NK-92 (cell line): ENCODE measurements around the gene ITGB6.

Experiments
- DNase-seq: peaks from one replicate; lab custom pipeline; 2025; ENCODE audit not compliant: unreplicated experiment; lab: John Stamatoyannopoulos, UW

ITGB6 gene

DNA sequence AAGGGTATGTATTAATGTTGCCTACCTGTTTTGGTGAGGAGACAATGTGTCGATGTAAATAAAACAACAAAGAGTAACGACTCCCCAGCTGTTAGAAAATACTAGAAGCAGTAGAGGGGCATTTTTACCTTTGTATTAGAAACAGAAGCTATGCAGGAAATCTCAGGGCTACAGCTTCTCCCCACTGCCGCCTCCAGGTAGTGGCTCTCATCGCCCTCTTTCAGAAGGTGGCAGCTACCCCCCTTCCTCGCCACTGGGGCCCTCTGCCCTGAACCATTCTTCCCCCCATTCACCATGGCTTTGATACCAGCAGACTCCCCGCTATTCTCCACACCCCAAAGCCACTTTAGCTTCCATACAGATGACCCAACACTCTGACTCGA, 144.4 kb downstream of the ITGB6 start:
- DNase-seq = no peak

DNA sequence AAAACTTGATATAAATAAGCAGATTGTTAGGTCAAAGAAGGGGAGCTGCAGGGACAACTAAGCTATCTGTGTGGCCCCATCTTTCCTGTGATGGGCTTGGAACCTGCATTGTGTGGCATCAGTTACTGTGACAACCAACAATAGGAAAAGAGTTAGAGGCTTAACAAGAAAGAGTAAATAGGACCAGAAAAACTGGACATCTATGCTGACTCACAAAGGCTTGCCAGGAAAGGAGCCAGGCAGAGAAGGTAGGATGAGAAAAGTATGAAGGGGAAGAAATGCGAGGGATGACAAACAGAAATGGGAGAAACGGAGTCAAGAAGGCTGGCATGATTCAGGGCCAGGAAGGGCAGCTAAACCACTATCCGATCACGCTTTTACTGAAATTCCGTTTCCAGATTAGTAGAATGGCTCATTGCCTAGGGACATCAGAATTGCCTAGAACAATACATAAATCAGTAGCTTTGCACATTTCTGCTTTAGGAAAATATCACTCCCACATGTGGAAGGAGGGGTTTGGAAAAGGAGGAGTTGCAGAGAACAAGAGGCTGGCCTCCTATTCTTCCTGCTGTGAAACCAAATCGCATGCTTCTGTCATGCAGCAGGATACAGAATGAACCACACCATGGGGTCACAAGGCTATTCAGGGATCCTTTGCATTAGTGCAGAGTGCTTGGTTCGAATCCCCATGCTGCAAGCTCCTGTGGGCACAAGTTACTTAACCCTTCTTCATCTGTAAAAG, 144.9 kb downstream of the ITGB6 start:
- no peak for DNase-seq

DNA sequence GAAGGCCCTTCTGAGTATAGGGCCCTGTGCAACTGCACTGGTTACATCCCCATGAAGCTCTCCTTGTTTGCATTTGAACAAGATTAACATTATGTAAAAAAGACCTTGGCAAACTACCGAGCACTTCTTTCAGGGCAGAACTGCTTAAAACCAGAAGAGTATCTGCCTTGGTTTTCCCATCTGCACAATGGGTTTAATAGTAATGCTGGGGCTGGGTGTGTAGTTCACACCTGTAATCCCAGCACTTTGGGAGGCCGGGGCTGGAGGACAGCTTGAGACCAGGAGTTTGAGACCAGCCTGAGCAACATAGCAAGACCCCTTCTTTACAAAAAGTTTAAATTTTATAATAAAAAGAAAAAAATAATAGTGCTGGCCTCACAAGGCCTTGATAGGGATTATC, 146.1 kb downstream of the ITGB6 start:
- DNase-seq = no peak

DNA sequence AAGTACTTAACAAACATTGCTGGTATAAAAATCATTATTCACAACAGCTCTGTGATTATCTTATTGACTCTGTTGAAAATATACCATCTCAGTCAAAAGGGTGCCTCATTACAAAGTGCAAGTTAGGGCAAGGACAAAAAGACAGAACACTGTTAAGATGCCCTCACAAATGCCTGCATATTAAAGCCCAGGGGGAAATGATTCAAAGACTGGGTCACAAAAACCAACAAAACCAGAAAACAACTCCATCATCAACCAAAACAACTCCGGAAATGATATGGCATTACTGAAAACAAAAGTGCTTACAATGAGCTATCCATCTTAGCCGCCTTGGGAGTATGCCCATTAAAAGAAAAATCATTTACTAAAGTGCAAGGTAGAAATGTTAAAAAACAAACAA, 147.5 kb downstream of the ITGB6 start:
- no peak for DNase-seq

DNA sequence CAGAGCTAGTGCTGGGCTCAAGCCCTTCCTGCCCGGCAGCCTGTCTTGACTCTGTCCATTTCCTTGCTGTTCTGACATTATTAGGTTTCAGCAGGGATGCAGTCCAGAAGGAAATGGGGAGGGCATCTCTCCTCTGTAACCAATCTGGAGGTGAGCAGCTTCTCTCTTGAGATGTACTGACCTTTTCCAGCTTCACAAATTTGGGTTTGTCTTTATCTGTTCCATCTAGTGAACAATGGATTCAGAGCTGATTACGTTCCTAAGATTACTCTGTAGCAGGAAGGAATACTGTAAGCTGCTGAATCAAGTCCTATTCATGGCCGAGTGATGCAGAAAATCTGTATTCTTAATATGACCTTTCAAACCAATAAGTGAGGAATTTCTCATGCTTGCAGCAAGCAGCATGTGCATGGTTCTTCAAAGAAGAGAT, 148.7 kb downstream of the ITGB6 start:
- DNase-seq = no peak

DNA sequence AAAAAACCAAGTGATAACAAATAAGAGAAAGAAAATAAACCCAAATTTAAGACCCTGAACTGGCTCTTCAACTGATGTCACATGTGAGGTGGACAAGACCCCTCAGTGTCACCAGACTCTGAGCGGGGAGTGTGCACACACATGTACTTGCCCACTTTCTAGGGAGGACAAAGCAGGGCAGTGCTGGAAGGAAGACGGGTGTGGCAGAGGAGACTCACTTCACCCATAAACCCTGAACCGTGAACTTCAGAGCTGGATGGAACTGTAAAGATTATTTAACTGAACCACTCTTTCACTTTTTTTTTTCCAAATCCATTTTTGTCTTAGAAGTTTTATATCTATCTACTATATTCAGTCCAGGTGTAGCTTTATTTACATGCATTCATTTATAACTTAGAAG, 149.9 kb downstream of the ITGB6 start:
- no peak for DNase-seq
